CD14-positive monocyte (primary cell): ENCODE measurements around the gene CUBN. TPM values are rescaled to one million over a fixed set of nuclear protein-coding genes. Genes with fewer than 3 reads are reported as not detected.
A peak's percentile ranks its signal among the peaks of the same experiment; 100 is the strongest.

ENCODE experiments used
- DNase-seq, 3 donors: peaks; one replicate each; pipeline ENCODE4 v3.0.0-alpha.2; 2011 to 2022
- H2AFZ ChIP-seq: 2 replicates; pipeline ENCODE4 v1.6.0; 2012; ENCODE audit warnings: mild to moderate bottlenecking, low read depth, low read length, inconsistent platforms; ENCODE audit not compliant: insufficient read depth, poor library complexity, severe bottlenecking
- H3K27ac ChIP-seq, 2 donors: 1 replicate in 1 of 2; 2 replicates in 1 of 2; pipeline ENCODE4 v1.5.1; 2012 to 2013; ENCODE audit warnings: low read length in 2 of 2, control low read depth in 1 of 2, inconsistent platforms in 1 of 2, low read depth in 1 of 2, mild to moderate bottlenecking in 1 of 2
- H3K27me3 ChIP-seq, 2 donors: one replicate each; pipeline versions ENCODE4 v1.6.0 to v1.6.1; 2011 to 2013; ENCODE audit warnings: low read length in 2 of 2; ENCODE audit not compliant: control insufficient read depth in 2 of 2, insufficient read depth in 2 of 2
- H3K36me3 ChIP-seq, 2 donors: replicated peaks in 1 of 2; 1 replicate in 1 of 2; 2 replicates in 1 of 2; pipeline versions ENCODE4 v1.5.1 to v1.6.1; 2012 to 2013; ENCODE audit warnings: low read length in 2 of 2, control low read depth in 1 of 2, inconsistent platforms in 1 of 2, mild to moderate bottlenecking in 1 of 2; ENCODE audit not compliant: insufficient read depth in 2 of 2, control insufficient read depth in 1 of 2
- H3K4me1 ChIP-seq, 2 donors: 1 replicate in 1 of 2; 2 replicates in 1 of 2; pipeline versions ENCODE4 v1.5.1 to v1.6.1; 2012 to 2013; ENCODE audit warnings: low read length in 2 of 2, control low read depth in 1 of 2, inconsistent platforms in 1 of 2, mild to moderate bottlenecking in 1 of 2, moderate library complexity in 1 of 2; ENCODE audit not compliant: insufficient read depth in 2 of 2, control insufficient read depth in 1 of 2
- H3K4me2 ChIP-seq: replicated peaks from 2 replicates; pipeline ENCODE3; 2012; ENCODE audit warnings: low read length, moderate library complexity, mild to moderate bottlenecking; ENCODE audit not compliant: poor library complexity, severe bottlenecking; ENCODE audit errors: extremely low read depth
- H3K4me3 ChIP-seq, 3 experiments: fragments of 200-600 bp in 1 of 3; sonication (generic) in 1 of 3; replicated peaks in 1 of 3; 1 replicate in 2 of 3; 2 replicates in 1 of 3; pipeline ENCODE4 v1.5.1; 2011 to 2013; ENCODE audit warnings: low read length in 3 of 3, mild to moderate bottlenecking in 3 of 3, control low read depth in 2 of 3, low read depth in 2 of 3, inconsistent platforms in 1 of 3, moderate library complexity in 1 of 3
- H3K79me2 ChIP-seq: 2 replicates; pipeline ENCODE4 v1.6.0; 2012; ENCODE audit warnings: mild to moderate bottlenecking, control low read depth, inconsistent platforms, low read length, moderate library complexity; ENCODE audit not compliant: insufficient read depth
- H3K9ac ChIP-seq: 2 replicates; pipeline ENCODE4 v1.6.0; 2017; ENCODE audit warnings: low read length, mild to moderate bottlenecking; ENCODE audit not compliant: insufficient read depth, poor library complexity, severe bottlenecking
- H3K9me3 ChIP-seq, 2 donors: replicated peaks in 1 of 2; 1 replicate in 1 of 2; 2 replicates in 1 of 2; pipeline versions ENCODE4 v1.5.1 to v1.6.1; 2012 to 2013; ENCODE audit warnings: low read length in 2 of 2, control low read depth in 1 of 2; ENCODE audit not compliant: control insufficient read depth in 1 of 2, insufficient read depth in 1 of 2
- H4K20me1 ChIP-seq: 2 replicates; pipeline ENCODE4 v1.6.0; 2012; ENCODE audit warnings: mild to moderate bottlenecking, low read length, control low read depth, moderate library complexity; ENCODE audit not compliant: insufficient read depth
- H3K27ac Mint-ChIP-seq, 7 donors: one replicate each; pipeline ENCODE4 v1.8.0; 2020; ENCODE audit warnings: mild to moderate bottlenecking in 7 of 7, mixed read lengths in 7 of 7, moderate library complexity in 6 of 7, inconsistent platforms in 2 of 7
- H3K27me3 Mint-ChIP-seq, 3 donors: one replicate each; pipeline ENCODE4 v1.8.0; 2021 to 2022; ENCODE audit warnings: low read depth in 3 of 3, mild to moderate bottlenecking in 3 of 3, mixed read lengths in 3 of 3, moderate library complexity in 3 of 3, inconsistent platforms in 1 of 3
- H3K36me3 Mint-ChIP-seq, 2 donors: one replicate each; pipeline ENCODE4 v1.8.0; 2020; ENCODE audit warnings: mixed read lengths in 2 of 2, inconsistent platforms in 1 of 2, mild to moderate bottlenecking in 1 of 2
- H3K4me1 Mint-ChIP-seq: one replicate; pipeline ENCODE4 v1.8.0; 2020; ENCODE audit warnings: mild to moderate bottlenecking, mixed read lengths
- H3K4me3 Mint-ChIP-seq, 2 donors: one replicate each; pipeline ENCODE4 v1.8.0; 2020; ENCODE audit warnings: mild to moderate bottlenecking in 2 of 2, mixed read lengths in 2 of 2, moderate library complexity in 1 of 2
- H3K9me3 Mint-ChIP-seq, 7 donors: one replicate each; pipeline ENCODE4 v1.8.0; 2020 to 2022; ENCODE audit warnings: mixed read lengths in 7 of 7, mild to moderate bottlenecking in 6 of 7, moderate library complexity in 6 of 7, inconsistent platforms in 2 of 7
- WGBS: methylation state at CpG from one replicate; pipeline ENCODE4 v1.1.5; 2013; ENCODE audit warnings: missing lambda C conversion rate; ENCODE audit not compliant: insufficient coverage; 5-methylcytosine and 5-hydroxymethylcytosine counted together
- intact Hi-C, 2 donors: fragments of 100-400 bp; cut with micrococcal nuclease; formaldehyde crosslinking; loops; one replicate each; pipeline versions ENCODE4 v1.15.0 to v1.15.1; 2023
- polyA plus RNA-seq, 3 donors: library from polyadenylated mRNA; depleted of rRNA in 1 of 3; unstranded in 2 of 3; stranded (reverse) in 1 of 3; fragments of 300-500 nt in 2 of 3; fragments of >200 nt in 1 of 3; fragmentation: Illumina TruSeq in 2 of 3; gene quantifications; 1 replicate in 2 of 3; 2 replicates in 1 of 3; pipeline ENCODE4 v1.2.3, GENCODE V29; 2012 to 2021
- TF ChIP-seq, protein P1 (sequence below): fragments of 200-600 bp; IDR thresholded peaks from one replicate; pipeline ENCODE4 v1.8.0; 2022; ENCODE audit warnings: antibody characterized with exemption, mild to moderate bottlenecking

Gene CUBN
- polyA plus RNA-seq, 3 donors = 0.95 TPM; not detected in 2

- Histone ChIP-seq H3K4me3 (no peak overlapping the region), H4K20me1 (no peaks in the 10 kb centered on the region), H3K4me1 (peaks cover 37 to 43% of the 10 kb centered on the region in 2 donors), H3K27me3 (peaks cover 0 to 2% of the 10 kb centered on the region in 2 donors), H3K4me2 (no peak overlapping the region), H3K27ac (no peak overlapping the region), H3K9me3 (peaks cover 15 to 19% of the 10 kb centered on the region in 2 donors), H3K9ac (no peak overlapping the region), H2AFZ (no peak overlapping the region), H3K79me2 (peaks cover 17% of the 10 kb centered on the region), H3K36me3 (no peaks in the 10 kb centered on the region)
- peak overlapping the region in 1 of 7 donors; percentile 73 for H3K27ac Mint-ChIP-seq
- TF ChIP-seq, protein P1, sequence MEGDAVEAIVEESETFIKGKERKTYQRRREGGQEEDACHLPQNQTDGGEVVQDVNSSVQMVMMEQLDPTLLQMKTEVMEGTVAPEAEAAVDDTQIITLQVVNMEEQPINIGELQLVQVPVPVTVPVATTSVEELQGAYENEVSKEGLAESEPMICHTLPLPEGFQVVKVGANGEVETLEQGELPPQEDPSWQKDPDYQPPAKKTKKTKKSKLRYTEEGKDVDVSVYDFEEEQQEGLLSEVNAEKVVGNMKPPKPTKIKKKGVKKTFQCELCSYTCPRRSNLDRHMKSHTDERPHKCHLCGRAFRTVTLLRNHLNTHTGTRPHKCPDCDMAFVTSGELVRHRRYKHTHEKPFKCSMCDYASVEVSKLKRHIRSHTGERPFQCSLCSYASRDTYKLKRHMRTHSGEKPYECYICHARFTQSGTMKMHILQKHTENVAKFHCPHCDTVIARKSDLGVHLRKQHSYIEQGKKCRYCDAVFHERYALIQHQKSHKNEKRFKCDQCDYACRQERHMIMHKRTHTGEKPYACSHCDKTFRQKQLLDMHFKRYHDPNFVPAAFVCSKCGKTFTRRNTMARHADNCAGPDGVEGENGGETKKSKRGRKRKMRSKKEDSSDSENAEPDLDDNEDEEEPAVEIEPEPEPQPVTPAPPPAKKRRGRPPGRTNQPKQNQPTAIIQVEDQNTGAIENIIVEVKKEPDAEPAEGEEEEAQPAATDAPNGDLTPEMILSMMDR = no peak
- WGBS = 0% methylated on average over 1 of the region's 5 CpGs
- DNase-seq = peak; percentile 21 to 60 (median 50)
- H3K27me3 Mint-ChIP-seq = peaks cover 2 to 12% (median 5%) of the 10 kb centered on the region in 3 donors
- intact Hi-C loops = no loop called here
- peak overlapping the region in 1 of 2 donors; percentile 47 for H3K4me3 Mint-ChIP-seq
- peaks cover 35% of the 10 kb centered on the region for H3K4me1 Mint-ChIP-seq
- H3K36me3 Mint-ChIP-seq = peaks cover 7 to 9% of the 10 kb centered on the region in 2 donors
- peaks cover 16 to 19% (median 17%) of the 10 kb centered on the region in 7 donors for H3K9me3 Mint-ChIP-seq
Measured at GRCh38 chr10:16820421-16820820, 309.2 kb downstream of the CUBN start.

- no peaks in the 10 kb centered on the region for H4K20me1 ChIP-seq
- Mint-ChIP-seq H3K27ac (no peak overlapping the region), H3K27me3 (peaks cover 2 to 10% (median 5%) of the 10 kb centered on the region in 3 donors), H3K4me1 (peaks cover 40% of the 10 kb centered on the region), H3K9me3 (peaks cover 16 to 19% (median 17%) of the 10 kb centered on the region in 7 donors), H3K4me3 (peak overlapping the region in 1 of 2 donors; percentile 47), H3K36me3 (peaks cover 11 to 12% of the 10 kb centered on the region in 2 donors)
- no peak overlapping the region for H3K9ac ChIP-seq
- peaks cover 38 to 45% of the 10 kb centered on the region in 2 donors for H3K4me1 ChIP-seq
- no peak for DNase-seq
- H3K4me3 ChIP-seq = no peak overlapping the region
- H2AFZ ChIP-seq = no peak overlapping the region
- peaks cover 0 to 2% of the 10 kb centered on the region in 2 donors for H3K27me3 ChIP-seq
- peaks cover 21% of the 10 kb centered on the region for H3K79me2 ChIP-seq
- peaks cover 15 to 19% of the 10 kb centered on the region in 2 donors for H3K9me3 ChIP-seq
- intact Hi-C loops = no loop called here
- no peak overlapping the region for H3K27ac ChIP-seq
- H3K4me2 ChIP-seq = no peak overlapping the region
- TF ChIP-seq, protein P1 = no peak
- no peaks in the 10 kb centered on the region for H3K36me3 ChIP-seq
- 100% methylated on average over 1 of the region's 1 CpG for WGBS
Measured at GRCh38 chr10:16820018-16820417, 309.6 kb downstream of the CUBN start.
